ENCODE measurements around the gene PNPLA1.

The PNPLA1 gene

GRCh38 chr6:36314221-36315014 is 44.6 kb downstream of the PNPLA1 start:
- DNase-seq (ENCODE audit: low read depth, low spot score), result no peak

GRCh38 chr6:36315921-36316320 is 46.1 kb downstream of the PNPLA1 start:
- no peak for DNase-seq (ENCODE audit: low read depth, low spot score)

GRCh38 chr6:36317623-36318022 is 47.8 kb downstream of the PNPLA1 start:
- DNase-seq (ENCODE audit: low read depth, low spot score), result no peak

GRCh38 chr6:36318690-36319435 is 49.0 kb downstream of the PNPLA1 start:
- DNase-seq (ENCODE audit: low read depth, low spot score), result no peak

GRCh38 chr6:36319436-36319762 is 49.5 kb downstream of the PNPLA1 start:
- no peak for DNase-seq (ENCODE audit: low read depth, low spot score)

GRCh38 chr6:36319821-36320220 is 50.0 kb downstream of the PNPLA1 start:
- no peak for DNase-seq (ENCODE audit: low read depth, low spot score)

GRCh38 chr6:36320475-36320874 is 50.6 kb downstream of the PNPLA1 start:
- no peak for DNase-seq (ENCODE audit: low read depth, low spot score)

GRCh38 chr6:36322591-36322990 is 52.7 kb downstream of the PNPLA1 start:
- no peak for DNase-seq (ENCODE audit: low read depth, low spot score)

GRCh38 chr6:36323062-36323461 is 53.2 kb downstream of the PNPLA1 start:
- DNase-seq (ENCODE audit: low read depth, low spot score), result no peak

- DNase-seq (ENCODE audit: low read depth, low spot score), result no peak
These were observed 54.3 kb downstream of the PNPLA1 start for GRCh38 chr6:36324191-36324590.

GRCh38 chr6:36324715-36325114 is 54.9 kb downstream of the PNPLA1 start:
- no peak for DNase-seq (ENCODE audit: low read depth, low spot score)

GRCh38 chr6:36326356-36326995 is 56.6 kb downstream of the PNPLA1 start:
- no peak for DNase-seq (ENCODE audit: low read depth, low spot score)

- DNase-seq (ENCODE audit: low read depth, low spot score), result no peak
These were observed 57.5 kb downstream of the PNPLA1 start for GRCh38 chr6:36327226-36327918.

- no peak for DNase-seq (ENCODE audit: low read depth, low spot score)
These were observed 58.0 kb downstream of the PNPLA1 start for GRCh38 chr6:36327919-36328236.

GRCh38 chr6:36328600-36328999 is 58.7 kb downstream of the PNPLA1 start:
- no peak for DNase-seq (ENCODE audit: low read depth, low spot score)

- DNase-seq (ENCODE audit: low read depth, low spot score), result no peak
These were observed 60.0 kb downstream of the PNPLA1 start for GRCh38 chr6:36329798-36330291.

GRCh38 chr6:36330366-36330765 is 60.5 kb downstream of the PNPLA1 start:
- no peak for DNase-seq (ENCODE audit: low read depth, low spot score)

- DNase-seq (ENCODE audit: low read depth, low spot score), result no peak
These were observed 61.5 kb downstream of the PNPLA1 start for GRCh38 chr6:36331381-36331780.

GRCh38 chr6:36333171-36333895 is 63.5 kb downstream of the PNPLA1 start:
- DNase-seq (ENCODE audit: low read depth, low spot score), result no peak

- no peak for DNase-seq (ENCODE audit: low read depth, low spot score)
These were observed 64.3 kb downstream of the PNPLA1 start for GRCh38 chr6:36333931-36334725.

Measured in iPS DF 19.7 (cell line).